ENCODE data around the gene SRGAP2B.
"Not testable (repeated sequence)": the region's sequence is repeated elsewhere in the genome, so short reads cannot be mapped to it uniquely, and the experiment has no call there.

DNA sequence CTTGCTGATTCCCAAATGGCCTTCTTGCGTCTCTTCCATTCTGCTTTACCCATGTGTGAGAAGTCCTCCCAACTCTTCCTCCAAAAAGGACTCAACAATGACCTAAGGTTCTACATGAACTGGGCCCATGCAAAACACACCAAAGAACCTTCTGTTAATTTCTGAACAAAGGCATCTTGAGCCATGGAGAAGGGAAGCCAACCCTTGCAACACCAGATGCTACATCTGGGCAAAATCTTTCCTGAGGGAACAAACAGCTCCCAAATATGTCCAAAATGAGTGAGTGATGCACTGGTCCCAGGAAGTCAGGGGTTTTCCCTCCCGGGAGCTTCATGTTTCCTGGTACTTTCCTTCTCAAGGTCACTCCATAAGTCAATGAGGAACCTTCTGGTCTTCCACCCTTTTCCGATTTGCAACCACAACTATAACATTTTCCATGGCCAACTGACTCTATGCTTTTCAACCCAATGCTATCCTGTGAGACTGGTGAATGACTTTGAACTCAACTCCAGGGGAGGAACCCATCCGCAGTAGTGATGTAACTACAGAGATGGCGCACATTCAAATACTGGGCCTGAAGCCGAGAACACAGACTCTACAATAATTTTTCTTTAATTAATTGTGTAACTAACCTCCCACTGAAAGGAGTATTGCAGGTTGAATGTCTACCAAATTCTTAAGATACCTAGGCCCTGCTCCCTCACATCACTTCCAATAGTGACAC lies 112.2 kb downstream of the SRGAP2B start:
- TF ChIP-seq, protein P1, sequence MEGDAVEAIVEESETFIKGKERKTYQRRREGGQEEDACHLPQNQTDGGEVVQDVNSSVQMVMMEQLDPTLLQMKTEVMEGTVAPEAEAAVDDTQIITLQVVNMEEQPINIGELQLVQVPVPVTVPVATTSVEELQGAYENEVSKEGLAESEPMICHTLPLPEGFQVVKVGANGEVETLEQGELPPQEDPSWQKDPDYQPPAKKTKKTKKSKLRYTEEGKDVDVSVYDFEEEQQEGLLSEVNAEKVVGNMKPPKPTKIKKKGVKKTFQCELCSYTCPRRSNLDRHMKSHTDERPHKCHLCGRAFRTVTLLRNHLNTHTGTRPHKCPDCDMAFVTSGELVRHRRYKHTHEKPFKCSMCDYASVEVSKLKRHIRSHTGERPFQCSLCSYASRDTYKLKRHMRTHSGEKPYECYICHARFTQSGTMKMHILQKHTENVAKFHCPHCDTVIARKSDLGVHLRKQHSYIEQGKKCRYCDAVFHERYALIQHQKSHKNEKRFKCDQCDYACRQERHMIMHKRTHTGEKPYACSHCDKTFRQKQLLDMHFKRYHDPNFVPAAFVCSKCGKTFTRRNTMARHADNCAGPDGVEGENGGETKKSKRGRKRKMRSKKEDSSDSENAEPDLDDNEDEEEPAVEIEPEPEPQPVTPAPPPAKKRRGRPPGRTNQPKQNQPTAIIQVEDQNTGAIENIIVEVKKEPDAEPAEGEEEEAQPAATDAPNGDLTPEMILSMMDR (IDR thresholded peaks at IDR 0.05; ENCODE audit: low read depth, low read length, missing input control): not testable (repeated sequence)
- TF ChIP-seq ZBTB33 (IDR thresholded peaks at IDR 0.05); SP1 (IDR thresholded peaks at IDR 0.05); RAD21 (IDR thresholded peaks at IDR 0.05); GABPA (IDR thresholded peaks at IDR 0.05 in 1 of 2, conservative IDR thresholded peaks at IDR 0.05 in 1 of 2); JUND (IDR thresholded peaks at IDR 0.05); RXRA (IDR thresholded peaks at IDR 0.05); EGR1 (IDR thresholded peaks at IDR 0.05; ENCODE audit: low read depth in 2 of 2); FOXA1 (IDR thresholded peaks at IDR 0.05); TAF1 (conservative IDR thresholded peaks at IDR 0.05); ATF3 (IDR thresholded peaks at IDR 0.05): not testable (repeated sequence)
- TF ChIP-seq, protein P2, sequence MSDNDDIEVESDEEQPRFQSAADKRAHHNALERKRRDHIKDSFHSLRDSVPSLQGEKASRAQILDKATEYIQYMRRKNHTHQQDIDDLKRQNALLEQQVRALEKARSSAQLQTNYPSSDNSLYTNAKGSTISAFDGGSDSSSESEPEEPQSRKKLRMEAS (IDR thresholded peaks at IDR 0.05): not testable (repeated sequence)
- TF ChIP-seq, protein P3, sequence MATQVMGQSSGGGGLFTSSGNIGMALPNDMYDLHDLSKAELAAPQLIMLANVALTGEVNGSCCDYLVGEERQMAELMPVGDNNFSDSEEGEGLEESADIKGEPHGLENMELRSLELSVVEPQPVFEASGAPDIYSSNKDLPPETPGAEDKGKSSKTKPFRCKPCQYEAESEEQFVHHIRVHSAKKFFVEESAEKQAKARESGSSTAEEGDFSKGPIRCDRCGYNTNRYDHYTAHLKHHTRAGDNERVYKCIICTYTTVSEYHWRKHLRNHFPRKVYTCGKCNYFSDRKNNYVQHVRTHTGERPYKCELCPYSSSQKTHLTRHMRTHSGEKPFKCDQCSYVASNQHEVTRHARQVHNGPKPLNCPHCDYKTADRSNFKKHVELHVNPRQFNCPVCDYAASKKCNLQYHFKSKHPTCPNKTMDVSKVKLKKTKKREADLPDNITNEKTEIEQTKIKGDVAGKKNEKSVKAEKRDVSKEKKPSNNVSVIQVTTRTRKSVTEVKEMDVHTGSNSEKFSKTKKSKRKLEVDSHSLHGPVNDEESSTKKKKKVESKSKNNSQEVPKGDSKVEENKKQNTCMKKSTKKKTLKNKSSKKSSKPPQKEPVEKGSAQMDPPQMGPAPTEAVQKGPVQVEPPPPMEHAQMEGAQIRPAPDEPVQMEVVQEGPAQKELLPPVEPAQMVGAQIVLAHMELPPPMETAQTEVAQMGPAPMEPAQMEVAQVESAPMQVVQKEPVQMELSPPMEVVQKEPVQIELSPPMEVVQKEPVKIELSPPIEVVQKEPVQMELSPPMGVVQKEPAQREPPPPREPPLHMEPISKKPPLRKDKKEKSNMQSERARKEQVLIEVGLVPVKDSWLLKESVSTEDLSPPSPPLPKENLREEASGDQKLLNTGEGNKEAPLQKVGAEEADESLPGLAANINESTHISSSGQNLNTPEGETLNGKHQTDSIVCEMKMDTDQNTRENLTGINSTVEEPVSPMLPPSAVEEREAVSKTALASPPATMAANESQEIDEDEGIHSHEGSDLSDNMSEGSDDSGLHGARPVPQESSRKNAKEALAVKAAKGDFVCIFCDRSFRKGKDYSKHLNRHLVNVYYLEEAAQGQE (IDR thresholded peaks at IDR 0.05): not testable (repeated sequence)

Measured in liver (tissue), 3 donors.